GM12872 (cell line): ENCODE results near the gene CHCHD3.

ENCODE experiments used
- CTCF ChIP-seq: IDR thresholded peaks from 3 replicates; pipeline ENCODE4 v1.5.1; 2011; ENCODE audit warnings: low read depth, mild to moderate bottlenecking, low read length, moderate library complexity; ENCODE audit not compliant: insufficient read depth

The CHCHD3 gene

GRCh38 chr7:133117452-133117851 is 35.6 kb upstream of the CHCHD3 start:
- TF ChIP-seq CTCF, result no peak

GRCh38 chr7:133115596-133115995 is 33.7 kb upstream of the CHCHD3 start:
- no peak for TF ChIP-seq CTCF

GRCh38 chr7:133114519-133114918 is 32.6 kb upstream of the CHCHD3 start:
- TF ChIP-seq CTCF, result no peak

GRCh38 chr7:133112976-133113375 is 31.1 kb upstream of the CHCHD3 start:
- no peak for TF ChIP-seq CTCF

- no peak for TF ChIP-seq CTCF
These were observed 30.4 kb upstream of the CHCHD3 start for GRCh38 chr7:133112335-133112734.

- TF ChIP-seq CTCF, result no peak
These were observed 28.4 kb upstream of the CHCHD3 start for GRCh38 chr7:133110312-133110711.

GRCh38 chr7:133109816-133110215 is 27.9 kb upstream of the CHCHD3 start:
- no peak for TF ChIP-seq CTCF

GRCh38 chr7:133108023-133108422 is 26.1 kb upstream of the CHCHD3 start:
- TF ChIP-seq CTCF, result no peak
